Stimulated activated CD8-positive, alpha-beta memory T cell treated with anti-CD3 and anti-CD28 coated beads, Interleukin-7, amount 100 ng/mL, for 1 hour (primary cell): ENCODE measurements around the gene FUT8.

Experiments used
- DNase-seq, 2 donors: peaks; one replicate each; pipeline ENCODE4 v3.0.0-alpha.2; 2020; ENCODE audit warnings: low read depth in 2 of 2

The FUT8 gene

DNA sequence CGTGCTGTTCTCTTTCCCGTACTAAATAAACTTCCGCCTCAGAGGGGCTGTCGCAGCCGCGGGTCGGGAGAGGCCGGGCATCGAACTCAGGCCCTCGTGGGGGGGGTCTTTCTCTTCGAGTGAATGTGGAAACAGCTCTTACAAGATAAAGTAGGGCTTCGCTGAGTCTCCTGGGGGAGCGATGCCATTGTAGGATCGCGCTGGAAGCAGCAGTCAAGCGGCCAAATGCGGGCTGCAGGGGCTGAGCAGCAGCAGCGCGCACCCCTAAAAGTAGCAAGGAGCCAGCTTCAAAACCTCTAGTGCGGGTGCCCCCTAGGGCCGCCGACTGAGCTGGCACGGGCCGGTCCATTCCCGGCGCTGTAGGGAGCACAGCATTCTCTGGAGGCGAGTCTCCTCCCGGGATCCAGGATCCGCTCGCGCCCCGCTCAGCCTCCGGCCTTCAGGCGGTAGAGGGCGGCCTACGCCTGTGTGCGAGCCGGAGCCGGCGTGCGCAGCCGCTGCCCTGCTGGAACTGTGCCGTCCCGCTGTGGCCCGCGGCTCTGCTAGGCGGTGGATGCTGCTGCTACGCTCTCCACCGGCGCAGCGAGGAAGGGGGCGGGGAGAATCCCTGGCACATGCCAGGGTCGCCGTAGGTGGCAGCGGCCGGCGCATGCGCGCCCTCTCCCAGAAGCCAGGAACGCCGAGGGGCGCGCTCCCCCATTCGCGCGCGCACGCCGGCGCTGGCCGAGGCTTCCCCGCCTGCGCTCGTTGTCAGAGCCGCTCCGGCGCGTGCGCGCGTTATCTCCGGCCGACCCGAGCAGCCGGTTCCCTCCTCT is at the start of gene FUT8:
Gene FUT8 (plus strand): TSS at position 699 of the 815 bp plus-strand sequence. CDS start 148,834 bp downstream, outside the sequence.
- DNase-seq, result peak; percentile 89 to 90

DNA sequence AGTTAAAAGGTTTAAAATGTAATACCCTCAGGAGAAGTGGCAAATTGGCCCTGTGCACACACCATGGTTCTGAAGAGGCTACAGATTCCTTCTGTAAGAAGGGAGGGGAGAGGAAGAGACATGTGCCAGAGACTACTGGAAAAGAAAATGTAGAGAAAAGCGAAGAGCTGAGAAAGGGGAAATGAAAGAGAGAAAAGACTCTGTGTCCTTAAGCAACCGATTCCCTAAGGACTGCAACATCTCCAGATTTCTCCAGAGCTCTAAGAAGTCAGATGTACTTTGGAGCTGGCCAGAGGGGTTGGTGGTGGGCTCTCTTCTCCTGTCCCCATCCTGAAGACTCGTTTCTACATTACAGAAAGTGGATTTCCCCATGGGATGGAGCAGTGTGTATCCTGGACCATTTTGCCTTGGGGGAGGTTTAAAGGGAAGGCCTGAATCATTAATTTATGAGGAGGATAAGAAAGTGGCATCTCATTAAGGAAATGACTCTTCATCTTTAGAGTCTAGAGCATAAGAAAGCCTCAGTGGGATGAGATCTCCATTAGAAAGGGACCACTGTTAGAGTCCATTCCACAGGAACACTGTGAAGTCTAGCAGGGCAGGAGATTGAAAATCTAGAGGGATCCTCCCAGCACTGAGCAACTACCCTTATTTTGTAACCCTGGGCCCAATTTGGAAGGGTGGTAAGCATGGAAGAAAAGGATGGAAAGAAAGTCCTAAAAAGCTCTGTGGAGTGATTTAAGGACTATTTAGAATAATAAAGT is 45.5 kb upstream of the FUT8 start:
- no peak for DNase-seq

DNA sequence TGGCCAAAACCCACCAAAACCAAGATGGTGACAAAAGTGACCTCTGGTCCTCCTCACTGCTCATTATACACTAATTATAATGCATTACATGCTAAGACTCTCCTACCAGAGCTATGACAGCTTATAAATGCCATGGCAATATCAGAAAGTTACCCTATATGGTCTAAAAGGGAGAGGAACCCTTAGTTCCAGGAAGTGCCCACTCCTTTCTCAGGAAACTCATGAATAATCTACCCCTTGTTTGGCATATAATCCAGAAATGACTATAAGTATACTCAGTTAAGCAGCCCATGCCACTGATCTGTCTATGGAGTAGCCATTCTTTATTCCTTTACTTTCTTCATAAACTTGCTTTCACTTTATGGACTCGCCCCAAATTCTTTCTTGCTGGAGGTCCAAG is 43.0 kb upstream of the FUT8 start:
- DNase-seq, result no peak

DNA sequence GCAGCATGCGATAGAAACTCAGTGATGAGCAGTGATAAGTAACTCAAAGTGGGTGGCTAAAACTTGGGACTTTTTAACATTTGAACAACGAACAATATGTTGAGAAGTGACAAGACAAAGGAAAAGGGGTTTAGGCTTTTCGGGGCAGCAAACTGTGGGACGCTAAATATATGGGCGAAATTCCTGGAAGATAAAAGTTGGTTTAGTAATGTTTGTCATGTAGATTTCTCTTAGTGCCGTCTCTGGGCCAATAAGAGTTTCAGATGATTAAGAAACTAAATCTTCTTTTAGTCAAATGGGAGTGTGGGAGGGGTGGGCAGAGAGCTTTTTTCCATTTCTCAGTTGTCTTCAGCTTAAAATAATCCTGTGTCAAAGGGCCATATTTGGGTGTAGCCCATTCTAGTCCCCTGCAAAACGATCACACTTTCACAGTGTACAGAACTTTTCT is 41.7 kb upstream of the FUT8 start:
- no peak for DNase-seq

DNA sequence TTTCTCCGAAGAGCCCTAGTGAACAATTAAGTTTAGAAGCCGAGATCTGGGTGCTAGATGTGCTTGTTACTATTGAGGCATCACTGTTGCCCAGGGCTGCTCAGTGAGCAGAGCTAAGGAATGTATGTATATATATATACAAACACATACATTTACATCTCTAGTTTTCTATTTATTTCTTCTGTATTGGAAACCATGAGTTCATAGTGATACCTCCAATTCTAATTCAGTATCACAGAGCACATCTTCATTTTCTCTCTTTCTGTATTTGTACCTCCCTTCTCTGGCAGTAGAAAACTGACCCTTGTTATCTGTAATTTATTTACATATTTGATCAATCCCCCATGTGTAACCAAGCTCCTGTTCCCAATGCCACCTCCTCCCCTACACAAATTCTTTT is 40.7 kb upstream of the FUT8 start:
- DNase-seq, result no peak

DNA sequence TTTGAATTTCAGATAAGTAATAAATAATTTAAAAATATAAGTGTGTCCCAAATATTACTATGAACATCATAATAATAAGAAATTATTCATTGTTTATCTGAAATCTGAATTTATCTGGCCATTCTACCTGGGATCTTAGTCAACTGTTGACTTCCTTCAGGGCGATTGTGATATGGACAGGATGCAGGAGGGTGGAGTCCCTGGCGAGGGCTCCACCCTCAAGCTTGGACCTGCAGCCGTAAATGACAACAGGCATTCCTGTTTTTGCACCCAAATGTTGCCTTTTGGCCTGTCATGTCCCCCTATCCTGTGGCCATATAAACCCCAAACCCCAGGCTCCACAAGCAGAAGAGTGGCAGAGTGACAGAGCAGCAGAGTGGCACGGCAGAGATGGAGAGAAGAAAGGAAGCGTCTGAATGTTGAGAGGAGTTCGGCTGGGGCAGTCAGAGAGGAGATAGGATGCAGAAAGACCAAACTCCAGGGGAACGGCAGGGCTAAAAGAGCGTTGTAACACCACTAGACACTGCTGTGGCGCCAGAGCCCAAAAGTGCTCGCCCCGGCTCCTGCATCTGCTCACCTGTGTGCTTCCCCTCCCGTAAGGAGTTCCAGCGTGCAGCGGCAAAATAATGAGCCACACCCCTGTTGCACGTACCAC is 39.4 kb upstream of the FUT8 start:
- no peak for DNase-seq

DNA sequence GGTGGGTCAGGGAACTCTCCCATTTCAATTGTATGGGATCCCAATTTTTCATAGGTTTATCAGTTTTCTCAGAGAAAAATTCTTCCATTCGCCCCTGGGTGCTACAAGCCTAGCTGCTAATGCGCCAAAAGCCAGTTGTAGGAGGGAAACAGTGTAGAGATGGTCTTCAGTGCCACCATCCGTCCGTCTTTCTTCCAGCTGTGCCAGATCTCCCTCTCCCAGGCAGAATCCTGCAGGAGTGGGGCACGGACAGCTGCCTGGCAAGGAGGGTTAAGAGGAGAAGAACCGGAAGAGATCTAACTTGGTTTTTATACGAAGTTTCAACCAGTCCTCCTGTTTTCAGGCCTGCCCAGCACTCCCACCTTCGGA is 38.9 kb upstream of the FUT8 start:
- no peak for DNase-seq

DNA sequence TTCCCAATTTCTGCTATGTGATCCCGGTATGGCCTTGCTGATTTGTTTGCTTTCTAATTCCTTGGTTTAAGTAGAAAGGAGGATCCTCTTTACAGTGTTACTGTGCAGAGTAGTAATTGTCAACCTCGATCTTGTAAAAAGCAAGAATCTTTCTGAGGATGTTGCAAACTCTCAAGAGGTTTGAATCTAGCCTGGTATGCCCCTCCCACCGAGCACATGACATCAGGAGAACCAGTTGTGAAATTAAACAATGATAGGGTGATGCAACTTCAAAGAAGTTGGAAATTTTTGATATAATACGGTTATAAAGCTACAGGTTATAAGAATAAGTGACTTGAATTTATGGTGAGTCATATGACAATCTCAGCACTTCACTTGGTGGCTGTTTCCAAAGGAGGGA is 35.0 kb upstream of the FUT8 start:
- no peak for DNase-seq

DNA sequence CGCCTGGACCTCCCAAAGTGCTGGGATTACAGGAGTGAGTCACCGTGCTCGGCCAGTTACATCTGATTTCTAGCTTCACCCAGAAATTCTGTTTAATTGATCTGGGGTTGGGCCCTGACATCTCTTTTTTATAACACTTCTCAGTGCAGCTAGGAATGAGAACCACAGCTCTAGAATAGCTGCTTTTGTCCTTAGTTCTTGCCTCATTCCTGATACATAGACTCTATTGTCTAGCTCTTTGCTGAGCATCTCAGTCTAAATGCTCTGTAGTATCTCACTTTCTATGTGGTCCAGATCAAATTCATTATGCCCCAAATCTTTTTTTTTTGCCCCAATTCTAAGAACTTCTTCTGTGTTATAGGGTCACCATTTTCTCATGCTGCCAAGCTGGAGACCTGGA is 29.9 kb upstream of the FUT8 start:
- DNase-seq, result no peak

DNA sequence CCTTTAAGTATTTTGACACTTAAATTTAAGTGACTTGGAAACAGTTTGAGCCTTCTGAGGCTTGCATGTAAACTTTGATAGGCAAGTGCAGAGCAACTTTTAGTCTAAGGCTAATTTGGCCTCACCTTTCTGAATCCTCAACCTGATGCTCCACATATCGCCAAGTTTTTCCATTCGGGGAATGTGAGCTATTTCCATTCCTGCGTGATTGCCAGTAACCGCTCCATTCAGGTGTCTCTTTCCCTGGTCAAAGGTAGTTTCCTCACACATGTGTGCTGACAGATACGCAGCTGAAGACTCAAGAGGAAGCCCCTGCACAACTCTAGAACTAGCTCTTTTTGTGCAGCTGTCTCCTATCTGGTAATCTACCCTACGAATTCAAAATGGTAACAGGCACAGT is 25.4 kb upstream of the FUT8 start:
- no peak for DNase-seq

DNA sequence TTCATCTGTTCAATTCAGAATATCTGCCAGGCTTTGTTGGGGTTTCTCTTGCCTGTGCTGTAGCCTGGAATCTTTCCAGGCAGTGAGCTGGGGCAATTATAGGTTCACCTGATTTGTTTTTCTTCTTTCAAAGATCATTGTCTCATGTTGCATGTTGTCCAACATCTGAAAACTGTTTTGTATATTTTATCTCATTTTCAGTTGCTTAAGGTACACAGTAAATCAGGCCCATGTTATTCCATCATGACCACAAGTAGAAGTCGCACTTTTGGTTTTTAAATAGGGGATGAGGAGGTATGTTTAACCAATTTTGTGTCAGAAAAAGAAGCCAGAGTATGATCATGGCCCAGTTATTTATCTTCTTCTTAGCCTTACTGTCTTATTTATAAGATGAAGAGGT is 24.9 kb upstream of the FUT8 start:
- DNase-seq, result no peak

DNA sequence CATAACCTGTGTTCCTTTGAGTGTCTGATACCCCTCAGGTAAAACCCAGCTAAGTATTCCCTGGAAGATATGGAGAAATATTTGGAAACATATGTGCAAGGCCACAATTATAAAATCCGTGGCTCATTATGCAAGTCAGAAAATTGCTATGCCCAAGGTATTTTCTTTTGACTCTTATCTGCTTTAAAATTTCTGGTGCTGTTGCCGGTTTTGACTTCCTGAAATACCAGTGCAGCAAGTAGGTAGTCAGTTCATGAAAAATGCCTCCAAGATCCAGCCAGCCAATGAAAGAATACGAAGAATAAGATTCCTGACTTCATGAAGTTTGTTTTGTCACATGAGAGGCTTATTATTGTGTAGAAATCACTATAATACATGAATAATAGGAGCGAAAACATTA is 20.2 kb upstream of the FUT8 start:
- no peak for DNase-seq

DNA sequence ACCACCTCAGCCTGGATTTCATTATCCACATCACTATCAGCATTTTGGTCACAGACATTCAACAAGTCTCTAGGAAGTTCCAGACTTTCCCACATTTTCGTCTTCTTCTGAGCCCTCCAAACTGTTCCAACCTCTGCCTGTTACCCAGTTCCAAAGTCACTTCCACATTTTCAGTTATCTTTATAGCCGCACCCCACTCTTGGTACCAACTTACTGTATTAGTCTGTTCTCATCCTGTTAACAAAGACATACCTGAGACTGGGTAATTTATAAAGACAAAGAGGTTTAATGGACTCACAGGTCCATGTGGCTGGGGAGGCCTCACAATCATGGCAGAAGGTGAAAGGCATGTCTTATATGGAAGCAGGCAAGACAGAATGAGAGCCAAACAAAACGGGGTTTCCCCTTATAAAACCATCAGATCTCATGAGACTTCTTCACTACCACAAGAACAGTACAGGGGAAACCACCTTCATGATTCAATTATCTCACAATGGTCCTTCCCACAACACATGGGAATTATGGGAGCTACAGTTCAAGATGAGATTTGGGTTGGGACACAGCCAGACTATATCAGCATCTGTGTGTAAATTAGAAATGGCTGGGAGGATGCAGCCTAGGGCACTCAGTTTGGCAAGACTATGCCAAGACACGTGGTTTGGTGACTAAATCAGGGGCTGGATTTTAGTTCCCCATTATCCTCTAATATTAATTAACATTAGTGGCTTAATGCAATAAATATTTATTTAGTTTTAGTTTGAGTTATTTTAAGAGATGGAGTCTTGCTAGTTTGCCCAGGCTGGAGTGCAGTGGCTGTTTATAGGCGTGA is 16.2 kb upstream of the FUT8 start:
- DNase-seq, result no peak

DNA sequence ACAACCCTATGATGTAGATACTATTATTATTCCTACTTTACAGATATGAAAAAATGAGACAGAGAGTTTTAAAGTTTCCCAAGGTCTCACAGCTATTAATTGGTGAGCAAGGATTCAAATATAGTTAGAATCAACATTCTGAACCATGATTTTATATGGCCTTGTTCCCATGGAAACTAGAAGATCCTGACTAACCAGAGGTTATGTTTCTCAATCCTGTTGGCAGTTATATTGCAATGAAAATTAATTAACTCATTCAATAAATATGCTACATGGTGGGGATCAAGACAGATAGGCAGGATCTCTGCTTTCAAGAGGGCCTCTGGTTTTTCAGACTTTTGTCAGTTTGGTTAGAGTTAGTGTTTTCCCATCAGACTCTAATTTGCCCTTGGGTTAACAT is 9.3 kb upstream of the FUT8 start:
- DNase-seq, result no peak

DNA sequence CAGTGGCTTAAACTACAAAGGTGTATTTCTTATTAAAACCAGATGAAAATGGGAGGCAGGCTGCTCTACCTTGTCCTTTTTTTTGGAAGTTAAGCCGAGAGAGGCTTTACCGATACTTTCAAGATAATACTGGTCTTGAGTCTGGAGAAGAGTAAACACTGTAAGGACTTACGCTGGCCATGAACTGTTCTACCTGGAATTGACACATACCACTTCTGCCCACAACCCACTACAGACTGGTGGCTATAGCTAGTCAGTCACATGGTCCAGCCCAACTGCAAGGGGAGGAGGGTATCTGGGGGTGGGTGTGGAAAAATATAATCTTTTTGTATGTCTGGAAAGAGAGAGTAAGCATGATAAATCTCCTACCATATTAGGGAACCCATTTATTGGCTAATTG is 4.4 kb upstream of the FUT8 start:
- no peak for DNase-seq

DNA sequence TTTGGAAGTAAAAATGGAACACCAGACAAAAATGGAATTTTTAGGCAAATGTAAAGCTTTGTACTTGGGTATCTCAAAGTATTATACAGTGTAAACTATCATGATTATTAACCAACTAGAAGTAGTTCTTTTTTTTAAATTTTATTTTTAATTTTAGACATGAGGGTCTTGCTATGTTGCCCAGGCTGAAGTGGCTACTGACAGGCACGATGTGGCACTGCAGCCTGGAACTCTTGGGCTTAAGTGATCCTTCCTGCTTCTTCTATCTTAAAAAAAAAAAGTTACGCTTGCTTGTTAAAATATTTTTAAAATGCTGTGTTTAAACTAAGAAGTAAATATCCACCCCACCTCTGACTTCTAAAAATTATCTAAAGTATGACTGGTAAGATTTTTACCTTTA is 1.9 kb upstream of the FUT8 start:
- no peak for DNase-seq

DNA sequence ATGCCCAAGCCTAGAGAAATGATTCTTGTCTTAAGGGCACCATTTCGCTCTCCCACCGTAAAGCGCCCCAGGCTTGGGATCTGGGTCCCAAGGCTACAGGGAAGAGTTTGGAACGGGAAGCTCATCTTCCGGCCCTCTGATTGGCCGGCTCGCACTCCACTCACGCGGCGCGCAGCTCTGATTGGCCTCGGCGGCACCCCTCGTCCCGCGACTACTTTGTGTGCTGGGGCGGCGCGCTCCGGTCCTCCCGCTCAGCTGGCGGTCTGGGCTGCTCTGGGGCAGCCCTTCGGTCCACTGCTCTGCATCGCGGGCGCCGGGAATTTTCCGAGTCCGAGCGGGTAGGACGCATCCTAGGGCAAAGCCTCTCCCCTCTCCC is 886 bp upstream of the FUT8 start:
- DNase-seq, result peak; percentile 56 to 59

DNA sequence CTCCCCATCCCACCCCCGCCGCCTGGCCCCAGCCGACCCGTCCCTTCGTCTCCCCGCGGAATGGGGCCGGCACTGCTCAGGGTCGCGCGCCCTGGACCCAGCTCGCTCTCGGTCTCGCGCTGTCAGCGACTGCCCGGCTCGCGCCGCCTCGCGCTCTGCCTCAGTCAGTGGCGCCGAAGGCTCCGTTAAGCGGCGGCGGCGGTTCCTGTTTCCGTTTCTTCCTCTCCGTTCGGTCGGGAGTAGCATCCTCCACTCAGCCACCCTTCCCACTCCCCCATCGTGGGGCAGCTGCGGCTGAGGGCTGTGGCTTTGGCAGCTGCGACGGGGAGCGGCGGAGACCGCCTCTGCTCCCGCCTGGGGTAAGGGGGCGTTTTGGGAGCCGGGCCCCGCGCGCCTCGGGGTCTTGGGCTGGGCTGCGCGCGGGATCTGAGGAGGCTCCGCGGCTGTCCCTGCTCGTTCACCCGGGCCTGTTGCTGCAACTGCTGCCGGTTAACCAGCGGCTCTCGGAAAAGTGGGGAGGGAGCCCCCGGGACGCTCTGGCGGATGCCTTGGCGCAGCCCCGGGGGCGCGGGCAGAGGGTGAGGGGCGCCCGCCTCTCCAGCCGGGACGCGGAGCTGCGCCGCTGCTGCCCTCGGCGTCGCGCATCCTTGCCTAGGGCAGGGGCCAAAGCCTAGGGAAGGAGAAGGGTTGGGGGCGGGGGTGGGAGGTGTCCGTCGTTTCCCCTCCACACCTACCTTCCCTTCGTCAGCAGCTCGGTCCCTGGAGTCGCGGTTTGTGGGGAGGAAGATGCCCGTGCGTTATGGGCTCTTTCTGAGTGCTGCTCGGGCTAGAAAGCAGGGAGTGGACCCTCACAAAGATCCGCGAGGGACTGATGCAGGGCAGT is 567 bp downstream of the FUT8 start:
- peak in 1 of 2 donors; percentile 1 for DNase-seq

DNA sequence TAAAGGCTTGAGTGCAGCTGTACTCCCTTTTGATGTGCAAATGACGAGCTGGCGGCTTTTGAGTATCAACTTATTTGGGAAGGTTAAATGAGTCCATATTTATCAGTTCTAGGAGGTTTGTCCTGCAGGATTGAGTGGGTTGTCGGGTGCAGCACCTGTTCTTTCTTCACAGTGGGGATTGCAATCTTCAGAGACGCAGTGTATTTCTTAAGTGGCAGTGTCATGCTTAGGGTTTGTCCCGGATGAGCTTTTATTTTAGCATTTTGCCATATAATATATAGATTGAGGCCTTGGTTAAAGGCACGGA is 1.2 kb downstream of the FUT8 start:
- no peak for DNase-seq

DNA sequence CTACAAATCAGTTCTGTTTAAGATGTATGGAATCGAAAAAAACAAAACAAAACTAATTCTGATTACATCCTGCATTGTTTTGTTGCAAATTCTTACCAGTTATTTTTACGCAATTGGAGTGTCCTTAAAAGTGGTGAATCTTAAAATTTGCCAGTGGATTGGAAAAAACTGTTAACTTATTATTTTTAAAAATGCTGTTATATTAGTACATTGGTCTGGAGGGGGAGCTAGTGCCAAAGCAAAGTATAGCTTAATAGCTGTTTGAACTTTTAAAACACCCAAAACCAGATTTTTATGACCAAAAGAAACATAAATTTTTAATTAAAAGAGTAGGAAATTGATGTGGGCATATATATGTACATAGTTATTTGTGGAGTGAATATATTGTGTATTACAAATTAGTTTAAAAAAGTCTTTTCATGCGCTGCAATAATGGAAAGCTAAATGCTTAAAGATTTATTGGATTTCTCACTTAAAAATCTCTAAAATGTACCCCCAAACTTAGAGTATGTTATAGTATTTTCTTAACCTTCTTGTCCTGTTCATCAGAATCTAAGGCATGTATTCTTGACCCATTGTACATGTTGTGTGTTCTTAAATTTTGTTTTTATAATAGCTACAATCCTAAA is 2.5 kb downstream of the FUT8 start:
- no peak for DNase-seq

DNA sequence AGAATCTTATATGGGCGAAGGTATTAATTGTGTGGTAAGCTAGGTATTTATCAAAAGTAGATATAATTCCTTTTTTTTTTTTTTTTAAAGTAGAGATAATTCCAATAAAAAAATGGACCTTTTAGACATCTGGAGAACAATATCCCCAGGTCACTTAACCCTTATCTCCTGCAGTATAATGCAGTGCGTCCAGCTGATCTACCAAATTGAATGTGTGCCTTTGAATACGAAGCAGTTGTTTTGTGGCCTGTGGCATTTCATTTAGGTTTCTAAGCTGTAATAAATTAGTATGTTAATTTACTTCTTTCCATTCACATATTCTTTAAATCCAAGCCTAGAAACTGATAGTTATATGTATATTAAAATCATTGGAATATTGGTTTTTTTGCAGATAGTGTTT is 3.1 kb downstream of the FUT8 start:
- no peak for DNase-seq
